HEK293 (cell line): ENCODE results near the gene TAPBPL.

ENCODE experiments used
- ZNF121 ChIP-seq: fragments of 450-650 bp; formaldehyde crosslinking; IDR thresholded peaks from 2 replicates; pipeline ENCODE4 v1.5.1; 2016; ENCODE audit warnings: missing biosample characterization, missing genetic modification characterization
- ZNF140 ChIP-seq: fragments of 450-650 bp; formaldehyde crosslinking; IDR thresholded peaks from 2 replicates; pipeline ENCODE4 v1.5.1; 2016; ENCODE audit warnings: missing biosample characterization, missing genetic modification characterization
- TF ChIP-seq, protein P1 (sequence below): fragments of 450-650 bp; formaldehyde crosslinking; IDR thresholded peaks from 2 replicates; pipeline ENCODE4 v1.5.1; 2016; ENCODE audit warnings: missing biosample characterization, missing genetic modification characterization

DNA sequence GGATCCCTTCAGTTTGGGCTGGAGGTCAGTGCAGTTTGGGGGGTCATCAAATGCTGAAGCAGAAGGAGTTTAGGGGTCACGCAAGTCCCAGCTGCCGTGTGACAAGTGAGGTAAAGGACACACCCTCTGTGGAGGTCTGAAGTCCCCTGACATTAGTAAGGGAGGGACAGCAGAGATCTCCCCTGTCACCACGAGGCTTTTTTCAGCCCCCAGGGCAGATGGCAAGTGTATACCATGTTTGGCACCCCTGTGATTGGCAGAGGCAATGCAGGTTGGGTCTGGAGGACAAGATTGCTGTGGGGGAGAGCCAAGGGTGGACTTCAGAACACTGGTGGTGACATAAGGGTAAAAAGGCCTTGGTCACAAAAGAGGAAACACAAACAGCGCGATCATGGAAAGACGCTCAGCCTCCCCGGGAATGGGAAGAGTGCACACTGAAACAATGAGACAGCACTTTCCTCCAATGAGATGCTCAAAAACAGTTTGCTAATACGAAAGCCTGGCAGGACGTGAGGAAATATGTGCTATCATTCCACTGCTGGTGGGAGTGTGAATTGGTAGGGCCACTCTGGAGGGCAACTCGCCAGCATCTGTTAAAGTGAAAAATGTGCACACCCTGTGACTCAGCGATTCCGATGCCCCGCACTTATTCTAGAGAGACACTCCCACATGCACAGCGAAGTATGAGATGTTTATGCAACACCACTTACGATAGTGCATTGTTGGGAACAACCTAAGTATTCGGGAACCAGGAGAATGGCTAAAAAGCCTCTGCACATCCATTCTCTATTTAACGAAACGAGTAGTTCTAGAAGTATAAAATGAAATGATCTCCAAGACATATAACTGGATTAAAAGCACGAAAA is 21.5 kb upstream of the TAPBPL start:
- TF ChIP-seq ZNF140 (tag by site-specific recombination) (no peak), ZNF121 (no peak)
- TF ChIP-seq, protein P1, sequence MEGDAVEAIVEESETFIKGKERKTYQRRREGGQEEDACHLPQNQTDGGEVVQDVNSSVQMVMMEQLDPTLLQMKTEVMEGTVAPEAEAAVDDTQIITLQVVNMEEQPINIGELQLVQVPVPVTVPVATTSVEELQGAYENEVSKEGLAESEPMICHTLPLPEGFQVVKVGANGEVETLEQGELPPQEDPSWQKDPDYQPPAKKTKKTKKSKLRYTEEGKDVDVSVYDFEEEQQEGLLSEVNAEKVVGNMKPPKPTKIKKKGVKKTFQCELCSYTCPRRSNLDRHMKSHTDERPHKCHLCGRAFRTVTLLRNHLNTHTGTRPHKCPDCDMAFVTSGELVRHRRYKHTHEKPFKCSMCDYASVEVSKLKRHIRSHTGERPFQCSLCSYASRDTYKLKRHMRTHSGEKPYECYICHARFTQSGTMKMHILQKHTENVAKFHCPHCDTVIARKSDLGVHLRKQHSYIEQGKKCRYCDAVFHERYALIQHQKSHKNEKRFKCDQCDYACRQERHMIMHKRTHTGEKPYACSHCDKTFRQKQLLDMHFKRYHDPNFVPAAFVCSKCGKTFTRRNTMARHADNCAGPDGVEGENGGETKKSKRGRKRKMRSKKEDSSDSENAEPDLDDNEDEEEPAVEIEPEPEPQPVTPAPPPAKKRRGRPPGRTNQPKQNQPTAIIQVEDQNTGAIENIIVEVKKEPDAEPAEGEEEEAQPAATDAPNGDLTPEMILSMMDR (tag by site-specific recombination), result no peak
